NCI-H460 (cell line): ENCODE results near the gene KANSL3. TPM values are rescaled to one million over a fixed set of nuclear protein-coding genes. Genes with fewer than 3 reads are reported as not detected.

Source experiments
- DNase-seq: peaks from one replicate; pipeline ENCODE4 v3.0.0-alpha.2; 2016; ENCODE audit warnings: low read depth; ENCODE audit errors: extremely low read depth
- total RNA-seq: library from RNA; depleted of rRNA; stranded (reverse); fragments of >200 nt; shearing (Covaris generic); gene quantifications from 2 replicates; pipeline ENCODE4 v1.2.3, GENCODE V29; 2014; rRNA removed

KANSL3 gene
- total RNA-seq, 1 experiment from 2014 or later = 30.5 TPM

DNA sequence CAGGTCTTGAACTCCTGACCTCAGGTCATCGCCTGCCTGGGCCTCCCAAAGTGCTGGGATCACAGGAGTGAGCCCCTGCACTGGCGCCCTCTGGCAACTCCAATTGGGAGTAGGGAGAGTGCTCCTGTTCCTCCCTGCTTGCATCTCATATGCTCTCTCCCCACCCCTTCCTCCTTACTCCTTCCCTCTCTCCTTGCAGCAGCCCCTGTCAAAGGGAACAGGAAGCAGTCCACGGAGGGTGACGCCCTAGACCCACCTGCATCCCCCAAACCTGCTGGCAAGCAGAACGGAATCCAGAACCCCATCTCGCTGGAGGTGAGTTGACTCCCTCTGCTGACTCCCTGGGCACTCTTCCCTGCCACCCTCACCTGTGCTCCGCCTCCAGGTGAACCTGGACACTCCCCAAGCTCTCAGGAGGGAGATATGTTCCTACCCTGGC lies 90.9 kb downstream of the KANSL3 start:
- DNase-seq = no peak

DNA sequence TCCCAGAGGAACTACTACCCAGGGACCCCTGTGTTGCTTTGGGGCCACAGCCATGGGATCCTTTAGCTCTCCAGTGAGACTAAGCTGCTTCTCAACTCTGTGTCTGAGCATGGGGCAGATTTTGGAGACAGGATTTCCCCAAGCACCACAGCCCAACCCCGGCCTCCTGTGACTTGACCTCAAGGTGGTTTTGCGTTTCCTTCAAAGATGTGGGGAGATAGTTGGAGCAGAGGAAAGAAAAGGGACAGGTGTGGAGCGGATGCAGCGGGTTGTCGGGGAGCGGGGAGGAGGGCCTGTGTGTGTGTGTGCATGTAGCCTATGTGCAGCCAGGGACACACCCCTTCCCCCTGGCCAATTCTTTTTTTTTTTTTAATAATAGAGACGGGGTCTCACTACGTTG lies 91.3 kb downstream of the KANSL3 start:
- DNase-seq = no peak

DNA sequence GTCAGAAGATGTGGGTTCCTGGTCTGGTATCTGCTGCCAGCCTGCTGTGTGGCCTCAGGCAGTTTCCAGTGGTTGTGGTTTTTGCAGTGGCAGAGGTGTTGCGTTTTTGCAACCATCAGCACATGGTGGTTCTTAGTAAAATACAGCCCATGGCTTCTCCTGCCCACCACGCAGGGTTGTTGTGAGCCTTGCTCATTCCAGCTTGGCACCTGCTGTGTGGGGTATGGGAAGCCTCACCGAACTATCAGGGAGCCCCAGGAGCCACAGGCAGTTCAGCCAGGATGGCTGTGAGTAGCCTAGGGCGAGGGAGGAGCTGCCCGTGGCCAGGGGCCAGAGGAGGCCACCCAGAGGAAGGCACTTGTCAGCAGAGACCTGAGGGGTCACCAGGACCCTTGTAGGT lies 91.8 kb downstream of the KANSL3 start:
- no peak for DNase-seq

Other genes starting within 250 kb of the KANSL3 start
- gene NEURL3, start 133.0 kb downstream of the KANSL3 start, total RNA-seq = not detected in 2 replicates
- 0.89 and 0.99 TPM in 2 replicates for gene ARID5A, start 101.6 kb downstream of the KANSL3 start, total RNA-seq
- gene FER1L5, start 4.5 kb upstream of the KANSL3 start, total RNA-seq = not detected in 2 replicates
- gene LMAN2L, start 101.8 kb upstream of the KANSL3 start, total RNA-seq = 13.2 and 14.3 TPM in 2 replicates
- gene CNNM4, start 122.6 kb upstream of the KANSL3 start, total RNA-seq = 7.6 and 9.1 TPM in 2 replicates
- gene CNNM3, start 178.0 kb upstream of the KANSL3 start, total RNA-seq = 8.3 and 10.5 TPM in 2 replicates
- gene ANKRD23, start 205.7 kb upstream of the KANSL3 start, total RNA-seq = 4.6 and 5.3 TPM in 2 replicates
- gene ANKRD39, start 219.7 kb upstream of the KANSL3 start, total RNA-seq = 13.2 and 15.1 TPM in 2 replicates
- 19.9 and 21.1 TPM in 2 replicates for gene SEMA4C, start 231.8 kb upstream of the KANSL3 start, total RNA-seq